Activated CD8-positive, alpha-beta memory T cell treated with anti-CD3 and anti-CD28 coated beads, Interleukin-2, amount 10 ng/mL, durations not matched to agents 7 days and 5 days (primary cell): ENCODE measurements around the gene EFCAB8. TPM values are rescaled to one million over a fixed set of nuclear protein-coding genes. Genes with fewer than 3 reads are reported as not detected.
A peak's percentile ranks its signal among the peaks of the same experiment; 100 is the strongest.

ENCODE experiments used
- ATAC-seq: fragments of 150-1000 bp; cut with Tn5 transposase; one replicate; pipeline ENCODE4 v1.10.0; 2021; ENCODE audit warnings: moderate library complexity
- CTCF ChIA-PET: fragments of 350-600 bp; sonication (Branson Sonifier 250); formaldehyde crosslinking; loops from one replicate; lab custom pipeline; 2021; ENCODE audit warnings: antibody characterized with exemption; lab: Charles Lee
- DNase-seq: peaks from one replicate; pipeline ENCODE4 v3.0.0-alpha.2; 2020
- H3K27ac Mint-ChIP-seq: one replicate; pipeline ENCODE4 v1.8.0; 2021; ENCODE audit warnings: mild to moderate bottlenecking, mixed read lengths
- H3K27me3 Mint-ChIP-seq: one replicate; pipeline ENCODE4 v1.8.0; 2021; ENCODE audit warnings: mixed read lengths
- H3K36me3 Mint-ChIP-seq: one replicate; pipeline ENCODE4 v1.8.0; 2021; ENCODE audit warnings: mild to moderate bottlenecking, mixed read lengths
- H3K4me1 Mint-ChIP-seq: one replicate; pipeline ENCODE4 v1.8.0; 2021; ENCODE audit warnings: mixed read lengths
- H3K4me3 Mint-ChIP-seq: one replicate; pipeline ENCODE4 v1.8.0; 2021; ENCODE audit warnings: mild to moderate bottlenecking, moderate library complexity, mixed read lengths
- H3K9me3 Mint-ChIP-seq: one replicate; pipeline ENCODE4 v1.8.0; 2022; ENCODE audit warnings: low read depth, mixed read lengths
- total RNA-seq, 2 experiments: library from RNA; stranded (reverse); gene quantifications; one replicate each; pipeline ENCODE4 v1.2.3, GENCODE V29; 2021

EFCAB8 gene
- total RNA-seq, 2 experiments from 2014 or later = 0.30 to 1.1 TPM

- peak overlapping the region; percentile 42 for H3K27ac Mint-ChIP-seq
- H3K4me1 Mint-ChIP-seq = peaks cover 43% of the 10 kb centered on the region
Measured at GRCh38 chr20:32829311-32830005, 29.3 kb upstream of the EFCAB8 start.

GRCh38 chr20:32830437-32830836 is 28.3 kb upstream of the EFCAB8 start:
- H3K27me3 Mint-ChIP-seq = no peaks in the 10 kb centered on the region
- H3K36me3 Mint-ChIP-seq = peaks cover 61% of the 10 kb centered on the region
- no peak overlapping the region for H3K27ac Mint-ChIP-seq
- H3K9me3 Mint-ChIP-seq = no peaks in the 10 kb centered on the region
- no peak for DNase-seq
- H3K4me3 Mint-ChIP-seq = no peak overlapping the region
- H3K4me1 Mint-ChIP-seq = peaks cover 39% of the 10 kb centered on the region
- CTCF ChIA-PET = interaction anchor here (0.7 to 1.1 kb wide), 5 partner anchors 9 to 52 kb away, joined by 3 to 4 read pairs (median 3); no protein-coding TSS in a partner anchor
- ATAC-seq = no peak

More at GRCh38 chr20:32829311-32830005, 29.3 kb upstream of the EFCAB8 start:
- H3K27me3 Mint-ChIP-seq = no peaks in the 10 kb centered on the region
- CTCF ChIA-PET = interaction anchor here (0.6 to 1.0 kb wide), 3 partner anchors 9 to 14 kb away, joined by 3 to 4 read pairs (median 3); no protein-coding TSS in a partner anchor
- H3K4me3 Mint-ChIP-seq = no peak overlapping the region
- no peak for ATAC-seq
- no peaks in the 10 kb centered on the region for H3K9me3 Mint-ChIP-seq
- peaks cover 60% of the 10 kb centered on the region for H3K36me3 Mint-ChIP-seq
- no peak for DNase-seq

- Mint-ChIP-seq H3K36me3 (peaks cover 63% of the 10 kb centered on the region), H3K9me3 (no peaks in the 10 kb centered on the region), H3K4me1 (peaks cover 41% of the 10 kb centered on the region), H3K4me3 (no peak overlapping the region), H3K27ac (peak overlapping the region; percentile 46), H3K27me3 (no peaks in the 10 kb centered on the region)
- CTCF ChIA-PET = interaction anchor here (0.6 to 2.0 kb wide), 3 partner anchors 9 to 468 kb away, joined by 3 to 5 read pairs (median 3); no protein-coding TSS in a partner anchor
- ATAC-seq (no peak), DNase-seq (no peak)
Measured at GRCh38 chr20:32831982-32832381, 26.7 kb upstream of the EFCAB8 start.

- ATAC-seq = peak; percentile 61
- CTCF ChIA-PET = interaction anchor here (0.6 to 2.0 kb wide), 3 partner anchors 10 to 467 kb away, joined by 3 to 5 read pairs (median 3); no protein-coding TSS in a partner anchor
- no peak overlapping the region for H3K4me3 Mint-ChIP-seq
- H3K4me1 Mint-ChIP-seq = peaks cover 44% of the 10 kb centered on the region
- no peaks in the 10 kb centered on the region for H3K9me3 Mint-ChIP-seq
- no peaks in the 10 kb centered on the region for H3K27me3 Mint-ChIP-seq
- peak; percentile 70 for DNase-seq
- peaks cover 63% of the 10 kb centered on the region for H3K36me3 Mint-ChIP-seq
- H3K27ac Mint-ChIP-seq = peak overlapping the region; percentile 61
Measured at GRCh38 chr20:32832664-32833063, 26.1 kb upstream of the EFCAB8 start.

GRCh38 chr20:32834972-32835371 is 23.8 kb upstream of the EFCAB8 start:
- ATAC-seq (no peak), DNase-seq (no peak)
- H3K4me3 Mint-ChIP-seq = no peak overlapping the region
- CTCF ChIA-PET = interaction anchor here (1.0 kb wide), 1 partner anchor 161 kb away, joined by 3 read pairs; the partner anchor contains the start of gene C20orf203
- no peaks in the 10 kb centered on the region for H3K27me3 Mint-ChIP-seq
- H3K9me3 Mint-ChIP-seq = no peaks in the 10 kb centered on the region
- peaks cover 56% of the 10 kb centered on the region for H3K4me1 Mint-ChIP-seq
- H3K27ac Mint-ChIP-seq = no peak overlapping the region
- H3K36me3 Mint-ChIP-seq = peaks cover 62% of the 10 kb centered on the region

- Mint-ChIP-seq H3K4me1 (peaks cover 54% of the 10 kb centered on the region), H3K4me3 (no peak overlapping the region), H3K9me3 (no peaks in the 10 kb centered on the region), H3K27ac (no peak overlapping the region), H3K27me3 (no peaks in the 10 kb centered on the region), H3K36me3 (peaks cover 57% of the 10 kb centered on the region)
- no peak for DNase-seq
- CTCF ChIA-PET = interaction anchor here (0.6 to 1.1 kb wide), 3 partner anchors 17 to 426 kb away, joined by 3 read pairs; partner anchors contain the start of gene MAPRE1
- ATAC-seq = no peak
Measured at GRCh38 chr20:32837157-32837556, 21.6 kb upstream of the EFCAB8 start.

- Mint-ChIP-seq H3K4me3 (no peak overlapping the region), H3K4me1 (peaks cover 42% of the 10 kb centered on the region), H3K9me3 (no peaks in the 10 kb centered on the region), H3K27me3 (no peaks in the 10 kb centered on the region), H3K36me3 (peaks cover 54% of the 10 kb centered on the region), H3K27ac (no peak overlapping the region)
- ATAC-seq = peak; percentile 60
- peak; percentile 52 for DNase-seq
- CTCF ChIA-PET = interaction anchor here (1.1 kb wide), 1 partner anchor 61 kb away, joined by 3 read pairs; no protein-coding TSS in a partner anchor
Measured at GRCh38 chr20:32839227-32839981, 19.3 kb upstream of the EFCAB8 start.

- peaks cover 42% of the 10 kb centered on the region for H3K4me1 Mint-ChIP-seq
- no peak overlapping the region for H3K4me3 Mint-ChIP-seq
- DNase-seq (no peak), ATAC-seq (no peak)
- CTCF ChIA-PET = interaction anchor here (1.1 kb wide), 1 partner anchor 62 kb away, joined by 3 read pairs; no protein-coding TSS in a partner anchor
- H3K27me3 Mint-ChIP-seq = no peaks in the 10 kb centered on the region
- no peaks in the 10 kb centered on the region for H3K9me3 Mint-ChIP-seq
- no peak overlapping the region for H3K27ac Mint-ChIP-seq
- H3K36me3 Mint-ChIP-seq = peaks cover 55% of the 10 kb centered on the region
Measured at GRCh38 chr20:32839982-32840285, 18.8 kb upstream of the EFCAB8 start.

GRCh38 chr20:32841174-32841573 is 17.5 kb upstream of the EFCAB8 start:
- CTCF ChIA-PET = interaction anchor here (0.6 kb wide), 1 partner anchor 711 kb away, joined by 3 read pairs; no protein-coding TSS in a partner anchor
- Mint-ChIP-seq H3K4me1 (peaks cover 42% of the 10 kb centered on the region), H3K27me3 (no peaks in the 10 kb centered on the region), H3K36me3 (peaks cover 59% of the 10 kb centered on the region), H3K4me3 (no peak overlapping the region), H3K9me3 (no peaks in the 10 kb centered on the region), H3K27ac (no peak overlapping the region)
- DNase-seq (no peak), ATAC-seq (no peak)

GRCh38 chr20:32841632-32842031 is 17.1 kb upstream of the EFCAB8 start:
- H3K27ac Mint-ChIP-seq = no peak overlapping the region
- ATAC-seq = no peak

GRCh38 chr20:32842688-32843524 is 15.8 kb upstream of the EFCAB8 start:
- Mint-ChIP-seq H3K27ac (peak overlapping the region; percentile 9), H3K27me3 (no peaks in the 10 kb centered on the region), H3K4me1 (peaks cover 32% of the 10 kb centered on the region), H3K9me3 (no peaks in the 10 kb centered on the region), H3K36me3 (peaks cover 62% of the 10 kb centered on the region), H3K4me3 (no peak overlapping the region)
- ATAC-seq (no peak), DNase-seq (no peak)
- CTCF ChIA-PET = interaction anchor here (1.0 to 2.2 kb wide), 3 partner anchors 13 to 27 kb away, joined by 3 to 5 read pairs (median 3); partner anchors contain the start of gene MAPRE1

More at GRCh38 chr20:32841632-32842031, 17.1 kb upstream of the EFCAB8 start:
- H3K36me3 Mint-ChIP-seq = peaks cover 59% of the 10 kb centered on the region
- H3K9me3 Mint-ChIP-seq = no peaks in the 10 kb centered on the region
- CTCF ChIA-PET = interaction anchor here (0.6 kb wide), 2 partner anchors 557 to 710 kb away, joined by 3 to 4 read pairs; no protein-coding TSS in a partner anchor
- H3K4me3 Mint-ChIP-seq = no peak overlapping the region
- H3K4me1 Mint-ChIP-seq = peaks cover 39% of the 10 kb centered on the region
- H3K27me3 Mint-ChIP-seq = no peaks in the 10 kb centered on the region
- no peak for DNase-seq

- Mint-ChIP-seq H3K4me3 (no peak overlapping the region), H3K9me3 (no peaks in the 10 kb centered on the region), H3K4me1 (peaks cover 10% of the 10 kb centered on the region), H3K27me3 (no peaks in the 10 kb centered on the region), H3K27ac (no peak overlapping the region), H3K36me3 (peaks cover 62% of the 10 kb centered on the region)
- ATAC-seq (no peak), DNase-seq (no peak)
- CTCF ChIA-PET = no interaction called here
Measured at GRCh38 chr20:32845786-32846185, 12.9 kb upstream of the EFCAB8 start.
